ENCODE measurements around the gene RICTOR.

Gene RICTOR

DNA sequence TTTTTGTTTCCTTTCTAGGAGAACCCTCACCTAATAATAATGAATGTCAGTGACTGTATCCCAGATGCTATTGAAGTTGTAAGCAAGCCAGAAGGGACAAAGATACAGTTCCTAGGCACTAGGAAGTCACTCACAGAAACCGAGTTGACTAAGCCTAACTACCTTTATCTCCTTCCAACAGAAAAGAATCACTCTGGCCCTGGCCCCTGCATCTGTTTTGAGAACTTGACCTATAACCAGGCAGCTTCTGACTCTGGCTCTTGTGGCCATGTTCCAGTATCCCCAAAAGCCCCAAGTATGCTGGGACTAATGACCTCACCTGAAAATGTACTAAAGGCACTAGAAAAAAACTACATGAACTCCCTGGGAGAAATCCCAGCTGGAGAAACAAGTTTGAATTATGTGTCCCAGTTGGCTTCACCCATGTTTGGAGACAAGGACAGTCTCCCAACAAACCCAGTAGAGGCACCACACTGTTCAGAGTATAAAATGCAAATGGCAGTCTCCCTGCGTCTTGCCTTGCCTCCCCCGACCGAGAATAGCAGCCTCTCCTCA lies 141.3 kb downstream of the RICTOR start:
- no peak for DNase-seq (ENCODE audit: low spot score)

GRCh38 chr5:38931731-38932130 lies 142.5 kb downstream of the RICTOR start:
- no peak for DNase-seq (ENCODE audit: low spot score)

DNA sequence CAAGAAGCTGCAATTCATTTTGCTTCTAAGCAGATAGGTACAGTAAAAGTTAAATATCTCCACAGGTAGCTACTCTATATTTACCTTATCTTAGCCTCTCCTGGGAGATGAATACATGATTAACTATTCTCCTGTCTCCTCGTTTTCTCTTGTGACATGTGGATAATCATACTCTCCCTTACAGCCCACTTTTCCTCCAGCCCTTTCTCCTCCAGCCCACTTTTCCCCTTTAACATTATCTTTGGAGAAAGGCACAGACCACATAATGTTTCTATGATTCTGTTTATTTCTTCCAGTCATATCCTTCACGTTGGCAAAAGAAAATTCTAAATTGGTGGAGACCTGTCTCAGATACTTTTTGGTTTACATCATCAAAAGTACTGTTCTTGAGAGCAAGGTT lies 144.4 kb downstream of the RICTOR start:
- DNase-seq (ENCODE audit: low spot score), result no peak

DNA sequence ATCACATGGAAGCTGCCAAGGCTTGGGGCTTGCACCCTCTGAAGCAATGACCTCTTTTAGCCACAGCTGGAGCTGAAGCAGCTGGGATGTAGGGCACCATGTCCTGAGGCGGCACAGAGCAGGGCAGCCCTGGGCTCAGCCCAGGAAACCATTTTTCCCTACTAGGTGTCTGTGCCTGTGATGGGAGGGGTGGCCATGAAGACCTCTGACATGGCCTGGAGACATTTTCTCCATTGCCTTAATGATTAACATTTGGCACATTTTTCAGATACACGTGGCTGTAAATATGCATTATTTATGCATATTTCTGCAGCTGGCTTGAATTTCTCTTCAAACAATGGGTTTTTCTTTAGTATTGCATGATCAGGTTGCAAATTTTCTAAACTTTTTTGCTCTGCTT lies 146.7 kb downstream of the RICTOR start:
- DNase-seq (ENCODE audit: low spot score), result no peak

DNA sequence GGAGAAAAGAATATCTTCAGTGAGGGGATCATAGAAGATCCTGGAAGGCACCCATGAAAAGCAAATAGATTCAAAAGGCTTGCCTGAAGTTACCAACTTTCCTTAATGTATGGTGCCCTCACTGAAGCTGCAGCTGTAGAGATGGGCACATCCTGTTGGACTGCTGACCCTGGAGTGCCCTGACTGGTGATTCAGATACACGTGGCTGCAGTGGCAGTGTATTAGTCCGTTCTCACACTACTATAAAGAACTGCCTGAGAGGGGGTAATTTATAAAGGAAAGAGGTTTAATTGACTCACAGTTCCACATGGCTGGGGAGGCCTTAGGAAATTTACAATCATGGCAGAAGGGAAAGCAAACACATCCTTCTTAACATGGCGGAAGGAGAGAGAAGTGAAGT lies 148.1 kb downstream of the RICTOR start:
- DNase-seq (ENCODE audit: low spot score), result no peak

DNA sequence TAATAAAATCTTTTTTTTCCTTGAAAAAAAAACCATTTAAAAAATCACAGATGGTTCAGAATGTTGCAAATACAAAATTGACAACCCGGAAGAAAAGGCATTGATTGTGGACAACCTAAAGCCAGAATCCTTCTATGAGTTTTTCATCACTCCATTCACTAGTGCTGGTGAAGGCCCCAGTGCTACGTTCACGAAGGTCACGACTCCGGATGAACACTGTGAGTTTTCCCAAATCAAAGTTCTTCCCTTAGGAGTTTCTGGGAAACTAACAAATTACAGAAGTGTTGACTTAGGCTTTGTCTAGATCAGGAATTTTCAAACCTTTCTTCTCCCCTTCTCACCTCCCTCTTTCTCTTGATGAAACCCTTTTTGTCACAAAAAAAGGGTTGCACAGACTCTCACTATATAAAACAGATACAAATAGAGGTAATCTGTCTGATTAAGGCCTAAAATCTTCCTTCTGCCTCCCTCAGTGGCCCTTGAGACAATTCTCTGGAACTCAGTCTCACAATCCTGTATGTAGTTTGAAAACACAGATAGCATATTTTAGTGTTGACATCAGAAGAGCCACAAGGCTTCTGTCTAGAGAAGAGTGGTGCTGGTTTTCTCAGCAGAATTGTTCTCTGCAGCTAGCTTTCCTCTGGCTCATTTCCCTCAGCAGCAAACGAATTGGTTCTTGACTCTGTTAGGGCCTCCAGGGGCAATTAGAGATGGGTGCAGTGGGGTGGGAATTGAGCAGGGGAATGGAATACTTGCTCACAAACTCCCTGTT lies 148.9 kb downstream of the RICTOR start:
- peak; percentile 80 for DNase-seq (ENCODE audit: low spot score)

- DNase-seq (ENCODE audit: low spot score), result no peak
Measured at GRCh38 chr5:38923661-38924451, 150.3 kb downstream of the RICTOR start.

DNA sequence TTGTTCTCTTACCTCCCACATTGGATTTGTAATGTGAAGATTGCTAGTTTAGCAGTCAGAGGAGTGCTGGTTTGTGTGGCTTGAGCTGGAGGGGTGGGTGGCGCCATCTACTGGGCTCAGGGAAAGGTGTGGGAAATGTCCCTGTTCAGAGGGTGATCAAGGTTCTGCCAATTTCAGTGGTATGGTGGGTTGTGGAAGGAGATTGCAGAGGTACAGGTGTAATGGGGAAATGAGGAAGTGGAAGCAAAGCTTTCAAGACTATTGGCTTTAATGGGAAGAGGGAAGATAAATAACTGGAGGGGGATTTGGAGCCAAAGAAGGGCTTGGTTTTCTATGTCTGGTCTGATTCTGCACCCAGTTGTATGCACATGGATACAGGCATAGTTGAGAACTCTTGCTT lies 152.0 kb downstream of the RICTOR start:
- DNase-seq (ENCODE audit: low spot score), result peak; percentile 79

- DNase-seq (ENCODE audit: low spot score), result no peak
Measured at GRCh38 chr5:38921174-38921573, 153.0 kb downstream of the RICTOR start.

DNA sequence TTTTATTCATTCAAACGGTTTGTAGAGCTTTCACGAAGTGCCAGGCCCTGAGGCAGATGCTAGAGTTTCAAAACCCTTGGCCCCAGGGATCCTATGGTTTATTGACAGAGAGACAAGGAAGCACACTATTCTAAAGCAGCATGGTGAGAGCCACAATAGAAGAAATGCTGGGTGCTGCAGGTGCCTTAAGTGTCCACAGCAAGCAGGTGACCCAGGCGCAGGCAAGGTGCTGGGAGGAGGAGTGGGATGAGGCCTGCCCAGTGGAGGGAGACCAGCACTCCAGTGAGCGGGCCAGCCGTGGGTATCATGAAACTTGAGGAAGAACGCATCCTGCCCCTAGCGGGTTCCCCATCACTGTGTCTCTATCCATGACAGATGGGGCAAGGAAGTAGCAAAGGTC lies 157.4 kb downstream of the RICTOR start:
- DNase-seq (ENCODE audit: low spot score), result no peak

DNA sequence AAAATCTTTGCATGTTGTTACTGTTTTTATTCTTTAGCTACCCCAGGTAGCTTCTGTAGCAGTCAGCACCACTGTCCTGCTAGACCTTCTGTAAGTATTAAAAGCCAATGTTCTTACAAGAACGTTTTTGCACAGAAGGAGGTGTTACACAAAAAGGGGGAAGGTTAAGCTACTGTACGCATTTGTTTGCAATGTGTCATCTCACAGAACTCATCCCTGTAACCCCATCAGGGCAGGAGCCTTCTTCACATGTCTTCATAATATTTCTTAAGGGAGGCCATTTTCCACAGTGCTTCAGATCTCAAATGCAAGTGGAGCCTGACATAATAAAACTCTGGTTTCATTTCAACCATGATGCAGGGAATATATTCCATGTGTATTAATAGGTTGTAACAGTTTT lies 160.5 kb downstream of the RICTOR start:
- no peak for DNase-seq (ENCODE audit: low spot score)

- no peak for DNase-seq (ENCODE audit: low spot score)
Measured at GRCh38 chr5:38911933-38912332, 162.3 kb downstream of the RICTOR start.

DNA sequence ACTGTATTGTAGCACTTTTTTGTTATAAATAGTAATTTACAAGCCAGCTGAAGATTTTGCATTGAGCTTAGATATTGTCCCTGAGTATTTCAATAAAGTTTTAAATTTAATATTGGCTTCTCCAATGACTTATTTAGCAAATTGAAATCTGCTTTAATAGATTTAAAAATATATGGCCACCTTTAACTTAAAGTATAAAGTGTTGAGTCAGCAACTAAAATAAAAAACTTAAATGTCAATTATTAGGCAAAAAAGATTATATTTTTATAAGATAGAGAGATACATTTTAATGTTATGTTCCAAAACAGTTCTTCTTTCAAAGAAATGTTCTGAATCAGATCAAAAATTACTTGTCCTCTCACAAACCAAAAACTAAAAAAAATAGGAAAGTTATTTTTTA lies 167.7 kb downstream of the RICTOR start:
- DNase-seq (ENCODE audit: low spot score), result no peak

DNA sequence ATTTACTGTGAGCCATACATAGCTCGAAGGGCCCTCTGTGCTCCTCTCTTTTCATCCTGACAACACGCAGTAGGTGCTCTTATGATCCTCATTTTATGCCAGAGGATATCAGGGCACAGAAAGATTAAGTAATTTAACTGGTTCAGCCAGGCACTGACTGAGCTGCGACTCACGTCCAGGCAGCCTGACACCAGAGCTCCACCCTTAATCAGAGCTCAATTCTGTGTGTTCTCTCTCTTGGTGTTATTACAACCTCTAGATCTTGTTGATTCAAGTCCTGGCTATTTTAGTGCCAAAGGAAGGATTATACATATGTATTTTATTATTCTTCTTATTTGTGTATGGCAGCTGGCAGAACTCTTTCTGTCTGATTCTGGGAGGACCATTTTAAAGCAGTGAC lies 168.7 kb downstream of the RICTOR start:
- DNase-seq (ENCODE audit: low spot score), result peak; percentile 61

- no peak for DNase-seq (ENCODE audit: low spot score)
Measured at GRCh38 chr5:38899936-38900335, 174.3 kb downstream of the RICTOR start.

DNA sequence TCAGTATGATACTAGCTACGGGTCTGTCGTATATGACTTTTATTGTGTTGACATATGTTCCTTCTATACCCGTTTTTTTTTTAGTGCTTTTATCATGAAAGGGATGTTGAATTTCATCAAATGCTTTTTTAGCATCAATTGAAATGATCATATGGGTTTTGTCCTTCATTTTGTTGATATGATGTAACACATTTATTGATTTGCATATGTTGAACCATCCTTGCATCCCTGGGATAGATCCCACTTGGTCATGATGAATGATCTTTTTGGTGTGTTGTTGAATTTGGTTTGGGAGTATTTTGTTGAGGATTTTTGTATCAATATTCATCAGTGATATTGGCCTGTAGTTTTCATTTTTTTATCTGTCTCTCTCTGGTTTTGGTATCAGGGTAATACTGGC lies 177.4 kb downstream of the RICTOR start:
- DNase-seq (ENCODE audit: low spot score), result no peak

- DNase-seq (ENCODE audit: low spot score), result no peak
Measured at GRCh38 chr5:38892363-38892762, 181.8 kb downstream of the RICTOR start.

DNA sequence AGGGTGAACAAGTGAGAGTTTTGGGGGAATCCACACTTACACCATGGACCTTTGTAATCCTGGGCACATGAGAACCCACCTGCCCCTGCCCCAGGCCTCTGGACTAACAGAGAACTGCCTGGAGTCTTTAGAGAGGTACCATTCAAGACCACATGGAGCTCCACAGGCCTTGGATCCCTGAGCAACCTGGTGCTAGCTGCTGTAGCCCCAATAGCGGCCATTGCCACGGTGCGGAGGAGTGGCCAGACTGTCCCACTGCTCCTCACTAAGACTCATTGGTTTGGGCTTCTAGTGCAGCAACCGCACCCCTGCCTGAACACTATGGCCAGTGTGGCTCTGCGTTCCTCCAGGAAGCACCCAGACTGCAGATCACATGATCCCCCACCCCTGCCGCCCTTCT lies 182.6 kb downstream of the RICTOR start:
- no peak for DNase-seq (ENCODE audit: low spot score)

DNA sequence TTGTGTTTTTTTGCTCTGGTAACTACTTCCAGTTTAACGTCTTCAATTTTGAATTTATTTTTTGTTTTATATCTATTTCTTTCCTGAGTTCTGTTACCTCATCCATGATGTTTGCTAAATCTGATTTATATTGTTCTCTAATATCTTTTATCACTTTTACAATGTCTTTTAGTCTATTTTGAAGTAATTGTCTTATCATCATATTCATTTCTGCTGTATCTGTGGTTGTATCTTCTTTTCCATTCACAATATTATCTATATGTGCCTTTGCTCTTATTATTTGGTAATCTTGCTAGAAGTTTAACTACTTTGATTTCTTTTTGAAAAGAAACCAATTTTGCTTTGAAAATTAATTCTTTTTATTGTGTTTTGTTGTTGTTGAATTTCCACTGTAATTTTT lies 184.8 kb downstream of the RICTOR start:
- DNase-seq (ENCODE audit: low spot score), result no peak

DNA sequence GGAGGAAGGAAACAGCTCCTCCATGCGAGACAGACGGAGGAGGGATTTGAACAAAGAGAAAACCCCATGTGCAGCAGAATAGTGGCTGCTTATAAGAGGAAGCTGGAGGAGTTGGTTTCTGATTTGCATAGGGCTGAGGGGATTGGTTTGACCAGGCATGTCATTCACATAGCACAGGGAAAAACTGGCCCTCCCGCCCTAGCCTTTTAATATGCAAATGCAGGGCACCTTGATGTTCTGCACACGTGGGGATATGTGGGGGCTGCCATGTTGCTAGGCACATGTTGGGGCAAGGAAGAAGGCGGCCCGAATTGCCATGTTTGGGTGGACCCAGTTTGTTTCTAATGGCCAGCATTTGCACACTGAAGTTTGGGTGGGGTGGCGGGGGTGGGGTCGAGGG lies 186.2 kb downstream of the RICTOR start:
- no peak for DNase-seq (ENCODE audit: low spot score)

Measured in AG20443 (cell line).